Measurements from ENCODE around the gene XG.

DNA sequence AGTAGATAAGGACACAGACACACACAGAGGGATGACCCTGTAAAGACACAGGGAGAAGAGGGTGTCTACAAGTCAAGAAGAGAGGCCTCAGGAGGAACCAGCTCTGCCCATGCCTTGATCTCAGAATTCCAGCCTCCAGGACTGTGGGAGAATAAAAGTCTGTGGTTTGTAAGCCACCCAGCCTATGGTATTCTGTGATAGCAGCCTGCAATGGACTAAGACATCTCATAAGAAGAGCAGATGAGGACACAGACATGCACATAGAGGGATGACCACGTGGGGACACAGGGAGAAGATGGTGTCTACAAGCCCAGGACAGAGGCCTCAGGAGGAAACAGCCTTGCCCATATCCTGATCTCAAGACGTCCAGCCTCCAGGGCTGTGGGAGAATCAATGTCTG is 9.4 kb downstream of the XG start:
- TF ChIP-seq CTCF (IDR thresholded peaks at IDR 0.05) (no peak), POLR2A (IDR thresholded peaks at IDR 0.05) (no peak)
